NCI-H1930 (cell line): Measurements from ENCODE around the gene LRP3.

Experiments used
- DNase-seq, 2 experiments: peaks; one replicate each; lab custom pipeline; 2025; lab: John Stamatoyannopoulos, UW

LRP3 gene

GRCh38 chr19:33254245-33254824 is 60.2 kb downstream of the LRP3 start:
- DNase-seq: no peak

GRCh38 chr19:33255781-33256180 is 61.7 kb downstream of the LRP3 start:
- DNase-seq: no peak

- no peak for DNase-seq
Measured at GRCh38 chr19:33256261-33256660, 62.1 kb downstream of the LRP3 start.

- DNase-seq: no peak
Measured at GRCh38 chr19:33257828-33258227, 63.7 kb downstream of the LRP3 start.
